Inflammatory macrophage (primary cell): ENCODE results near the gene C2orf92.
A peak's percentile ranks its signal among the peaks of the same experiment; 100 is the strongest.
"Not testable (repeated sequence)": the region's sequence is repeated elsewhere in the genome, so short reads cannot be mapped to it uniquely, and the experiment has no call there.

Experiments used
- DNase-seq, 2 donors: peaks; one replicate each; pipeline ENCODE4 v3.0.0-alpha.2; 2020 to 2022

Gene C2orf92

DNA sequence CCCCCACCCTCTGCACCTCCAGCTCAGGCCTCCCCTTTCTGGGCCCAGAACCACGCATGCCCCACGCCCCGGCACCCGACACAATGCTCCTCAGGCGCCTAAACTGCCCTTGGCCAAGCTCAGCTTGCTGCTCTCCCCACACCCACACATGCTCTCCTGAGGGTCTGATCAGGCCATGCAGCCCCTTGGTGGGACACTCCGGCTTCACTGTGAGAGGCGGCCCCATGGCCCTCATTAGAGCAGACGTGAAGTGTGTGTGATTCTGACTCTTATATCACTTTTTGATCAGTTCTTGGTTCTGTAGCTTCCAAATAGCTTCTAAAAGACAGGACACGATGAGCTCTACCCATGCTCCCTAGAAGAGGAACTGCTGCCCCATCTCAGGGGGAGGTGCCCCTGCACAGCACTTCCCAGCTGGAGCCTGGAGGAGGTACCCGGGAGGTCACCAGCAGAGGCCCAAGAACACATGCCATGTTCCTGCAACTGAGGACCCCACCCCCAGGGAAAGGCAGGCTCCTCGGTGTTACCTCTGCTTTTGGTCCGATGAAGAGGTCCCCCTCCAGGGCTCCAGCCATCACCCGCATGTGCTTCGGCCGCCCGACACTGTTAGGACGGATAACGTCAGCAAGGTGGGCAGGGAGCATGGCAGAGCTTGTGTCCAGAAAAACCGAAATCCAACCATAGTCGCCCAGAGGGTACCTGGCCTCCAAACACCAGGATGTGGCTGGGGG, 9.3 kb upstream of the C2orf92 start:
- peak; percentile 26 to 56 for DNase-seq

DNA sequence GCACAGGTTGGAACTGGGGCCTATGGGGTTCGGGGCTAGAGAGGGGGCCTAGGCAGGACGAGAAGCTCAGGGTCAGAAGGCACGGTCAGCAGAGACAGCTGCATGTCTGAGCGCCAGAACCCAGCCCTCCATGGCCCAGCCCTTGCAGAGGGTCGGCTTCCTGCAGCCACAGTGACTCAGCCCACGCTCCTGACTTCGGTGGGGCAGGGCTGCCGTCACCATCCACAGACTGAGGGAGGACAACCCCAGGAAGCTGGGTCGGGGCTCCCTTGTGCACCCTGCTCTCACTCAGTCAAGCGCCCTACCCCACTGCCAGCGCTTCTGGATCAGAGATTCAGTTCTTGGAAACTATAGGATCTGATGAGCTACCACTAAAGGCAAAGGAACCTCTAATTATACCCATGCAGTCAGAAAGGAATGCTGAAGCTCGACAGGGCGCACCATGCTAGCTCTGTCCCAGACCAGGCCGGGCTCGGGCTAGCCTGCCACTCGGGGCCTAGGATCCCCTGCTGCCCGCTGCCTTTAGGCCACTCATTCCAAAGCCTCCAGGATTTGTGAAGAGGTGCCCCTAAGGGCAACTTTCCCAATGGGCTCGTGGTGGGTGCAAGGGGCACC, 8.6 kb upstream of the C2orf92 start:
- DNase-seq = no peak

DNA sequence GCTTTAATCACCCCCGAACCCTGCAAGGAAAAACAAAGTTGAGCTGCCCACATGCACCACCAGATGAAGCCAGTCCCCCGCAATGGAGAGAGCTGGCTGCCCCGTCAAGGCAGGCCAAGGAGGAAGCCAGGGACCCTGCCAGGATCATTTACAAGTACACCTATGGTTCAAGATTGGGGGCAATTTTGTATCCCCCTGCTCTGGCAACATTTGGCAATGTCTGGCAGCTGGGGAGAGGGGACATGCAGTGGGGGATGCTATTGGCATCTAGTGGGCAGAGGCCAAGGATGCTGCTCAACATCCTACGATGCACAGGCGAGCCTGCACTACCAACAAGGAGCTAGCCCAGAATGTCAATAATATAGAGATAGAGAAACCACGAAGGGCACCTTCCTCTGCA, 7.6 kb upstream of the C2orf92 start:
- no peak for DNase-seq

DNA sequence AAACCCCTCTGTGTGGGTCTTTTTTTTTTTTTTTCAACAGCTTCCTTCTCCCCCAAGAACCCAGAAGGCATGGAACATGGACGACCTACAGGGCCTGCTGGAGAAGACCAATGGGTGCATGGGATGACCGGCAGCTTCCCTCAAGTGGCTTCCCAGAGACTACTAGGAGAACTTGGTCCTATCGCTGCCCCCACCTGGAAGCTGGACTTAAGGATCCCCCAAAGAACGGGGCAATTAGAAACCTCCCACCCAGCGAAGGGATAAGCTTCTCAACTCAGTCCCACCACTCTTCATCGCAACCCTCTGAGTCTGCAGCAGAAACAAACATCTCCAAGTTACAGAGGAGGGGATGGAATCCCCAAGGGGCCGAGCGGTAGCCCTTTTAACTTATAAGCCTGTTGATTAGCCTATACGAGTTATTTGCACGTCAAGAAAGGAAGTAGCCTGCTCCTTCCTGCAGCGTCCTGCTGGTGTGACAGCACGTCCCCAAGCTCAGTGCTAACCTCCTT, 7.1 kb upstream of the C2orf92 start:
- no peak for DNase-seq

DNA sequence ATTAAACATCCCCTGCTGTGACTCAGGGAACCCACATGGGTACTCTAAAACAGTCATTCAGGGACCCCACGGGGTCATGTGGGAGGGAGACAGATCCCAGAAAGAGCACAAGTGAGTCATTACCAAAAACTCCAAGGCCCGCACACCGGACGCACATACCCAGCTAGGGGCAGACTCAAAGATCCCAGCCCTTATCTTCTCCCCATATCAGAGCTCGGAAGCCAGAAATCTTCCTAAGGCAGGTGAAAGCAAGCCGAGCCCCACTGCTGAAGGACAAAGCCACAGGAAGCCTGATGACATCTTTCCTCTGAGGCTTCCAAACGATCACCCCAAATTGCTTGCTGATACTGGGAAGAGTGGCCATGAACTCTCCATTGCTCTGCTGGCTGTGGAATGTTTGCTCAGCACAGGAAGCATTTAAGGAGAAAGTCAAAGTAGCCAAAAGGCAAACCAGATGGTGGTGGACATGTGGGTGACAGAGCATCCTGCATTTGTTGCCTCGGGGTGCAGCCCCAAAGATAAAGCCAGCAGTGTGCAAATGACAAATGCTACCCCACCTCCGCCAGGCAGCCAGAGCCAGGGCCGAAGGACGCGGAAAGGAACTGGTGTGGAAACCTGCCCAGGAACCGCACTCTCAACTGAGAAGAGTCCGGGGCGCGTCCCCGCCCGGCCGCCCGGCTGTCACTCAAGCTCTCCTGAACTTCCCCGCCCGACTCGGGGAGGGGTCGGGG, 6.5 kb upstream of the C2orf92 start:
- peak; percentile 84 to 95 for DNase-seq

DNA sequence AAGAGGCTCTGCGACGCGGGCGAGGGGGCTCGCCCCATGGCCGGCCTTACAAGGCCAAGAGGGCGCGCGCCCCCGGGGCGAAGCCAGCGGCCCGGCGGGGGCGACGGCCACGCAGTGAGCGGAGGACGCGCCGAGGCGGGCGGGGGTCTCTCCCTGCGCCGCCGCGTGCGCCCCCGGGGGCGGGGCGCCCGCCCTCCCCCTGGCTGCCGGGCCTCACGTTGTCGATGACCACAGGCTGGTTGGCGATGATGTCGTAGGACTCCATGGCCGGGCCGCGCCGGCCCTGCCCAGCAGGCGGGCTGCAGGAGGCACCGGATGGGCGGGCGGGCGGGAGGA, 5.9 kb upstream of the C2orf92 start:
- no peak for DNase-seq

DNA sequence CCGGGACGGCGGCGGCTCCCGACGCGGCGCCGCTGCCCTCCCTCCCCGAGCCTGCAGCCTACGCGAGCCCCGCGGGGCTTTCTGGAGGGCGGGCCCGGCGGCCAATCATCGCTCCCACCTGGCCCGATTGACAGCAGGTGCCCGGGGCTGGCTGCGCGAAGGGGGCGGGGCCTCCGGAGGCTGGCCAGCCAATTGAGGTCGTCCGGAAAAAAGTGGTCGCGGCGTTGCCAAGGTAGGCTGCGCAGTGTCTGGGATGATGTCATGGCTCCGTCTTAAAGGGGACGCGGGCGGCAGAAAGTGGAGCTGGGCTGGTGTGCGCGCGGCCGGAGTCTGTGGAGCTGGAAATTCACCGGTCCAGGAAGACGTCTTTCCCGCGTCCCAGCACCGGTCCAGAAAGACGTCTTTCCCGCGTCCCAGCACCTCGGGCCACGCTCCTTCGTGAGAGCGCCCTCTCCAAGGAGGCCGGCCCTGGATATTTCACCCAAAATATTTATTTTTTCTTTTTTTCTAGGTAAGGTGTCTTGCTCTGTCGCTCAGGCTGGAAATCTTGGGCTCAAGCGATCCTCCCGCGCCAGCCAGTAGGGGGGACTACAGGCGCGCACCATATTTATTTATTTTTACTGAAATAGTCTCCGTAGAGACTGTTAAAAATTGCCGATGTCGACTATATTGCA, 5.4 kb upstream of the C2orf92 start, which contains the start of gene ACTR1B:
Gene ACTR1B (minus strand): TSS at position 83 of the 674 bp plus-strand sequence. CDS start 154 bp downstream, outside the sequence.
- DNase-seq = peak; percentile 97 to 99

DNA sequence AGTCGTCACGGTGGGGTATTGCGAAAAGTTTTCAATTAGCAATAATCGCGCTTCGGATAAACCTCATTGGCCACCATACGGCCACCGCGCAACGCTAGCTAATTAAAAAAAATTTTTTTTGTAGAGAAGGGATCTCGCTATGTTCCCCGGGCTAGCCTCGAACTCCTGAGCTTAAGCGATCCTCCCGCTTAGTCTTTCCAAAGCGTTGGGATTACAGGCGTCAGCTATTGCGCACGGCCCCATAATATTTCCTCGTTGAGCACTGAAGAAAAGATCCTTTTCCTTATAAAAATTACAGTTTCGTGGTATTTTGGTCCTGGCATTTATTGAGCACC, 4.9 kb upstream of the C2orf92 start:
- peak; percentile 37 to 52 for DNase-seq

DNA sequence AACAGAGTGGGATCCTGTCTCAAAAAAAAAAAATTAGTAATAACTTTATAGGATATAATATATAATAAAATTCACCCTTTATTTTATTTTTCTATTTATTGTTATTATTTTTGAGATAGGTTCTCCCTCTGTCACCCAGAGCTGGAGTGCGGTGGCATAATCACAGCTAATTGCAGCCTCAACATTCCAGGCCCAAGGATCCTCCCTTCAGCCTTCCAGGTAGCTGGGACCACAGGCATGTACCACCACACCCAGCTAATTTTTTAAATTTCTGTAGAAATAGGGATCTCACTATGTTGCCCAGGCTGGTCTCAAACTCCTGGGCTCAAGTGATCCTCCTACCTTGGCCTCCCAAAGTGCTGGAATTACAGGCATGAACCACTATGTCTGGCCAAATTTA, 958 bp downstream of the C2orf92 start:
- DNase-seq = no peak

DNA sequence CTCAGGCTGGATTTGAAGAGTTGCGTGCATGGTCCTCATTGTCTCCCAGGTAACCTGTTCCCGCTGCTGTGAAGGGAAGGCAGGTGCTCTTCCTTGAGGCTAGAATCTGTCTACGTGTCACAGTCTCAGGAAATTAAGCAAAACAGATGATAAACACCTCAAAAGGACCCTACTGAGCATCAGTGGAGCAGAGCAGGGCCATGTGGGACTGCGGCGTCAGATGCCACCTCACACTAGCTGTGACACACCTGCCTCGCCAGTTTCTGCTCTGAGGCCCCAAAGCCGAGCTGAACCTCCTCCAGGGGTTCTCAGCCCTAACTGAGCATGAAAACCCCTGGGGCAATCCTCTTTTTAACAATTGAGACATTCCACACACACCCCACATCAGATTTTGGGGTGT, 2.0 kb downstream of the C2orf92 start:
- DNase-seq = no peak

DNA sequence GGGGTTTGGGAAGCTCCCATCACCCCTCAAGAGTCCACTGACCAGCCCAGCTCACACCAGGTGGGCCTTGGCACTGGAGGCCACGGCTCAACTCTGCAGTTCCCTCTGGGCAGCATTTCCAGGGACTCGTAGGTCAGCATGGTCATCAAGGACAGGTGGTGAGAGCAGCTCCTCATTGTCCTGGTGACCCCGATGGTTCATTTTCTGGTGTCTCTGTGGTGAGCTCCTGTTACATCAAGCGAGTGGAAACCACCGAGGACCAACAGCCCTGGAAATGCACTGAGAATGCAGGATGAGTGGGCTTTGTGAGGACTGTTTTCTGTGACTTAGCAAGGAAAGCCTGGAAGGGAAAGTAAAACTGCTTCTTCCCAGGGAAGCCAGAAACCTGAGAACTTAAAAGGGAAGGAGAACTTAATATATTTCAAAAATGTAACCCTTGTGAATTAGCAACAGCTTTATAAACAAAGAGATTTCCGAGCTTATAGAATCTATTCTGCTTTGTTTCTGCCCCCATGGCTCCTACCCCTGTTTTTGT, 3.2 kb downstream of the C2orf92 start:
- DNase-seq = not testable (repeated sequence)

DNA sequence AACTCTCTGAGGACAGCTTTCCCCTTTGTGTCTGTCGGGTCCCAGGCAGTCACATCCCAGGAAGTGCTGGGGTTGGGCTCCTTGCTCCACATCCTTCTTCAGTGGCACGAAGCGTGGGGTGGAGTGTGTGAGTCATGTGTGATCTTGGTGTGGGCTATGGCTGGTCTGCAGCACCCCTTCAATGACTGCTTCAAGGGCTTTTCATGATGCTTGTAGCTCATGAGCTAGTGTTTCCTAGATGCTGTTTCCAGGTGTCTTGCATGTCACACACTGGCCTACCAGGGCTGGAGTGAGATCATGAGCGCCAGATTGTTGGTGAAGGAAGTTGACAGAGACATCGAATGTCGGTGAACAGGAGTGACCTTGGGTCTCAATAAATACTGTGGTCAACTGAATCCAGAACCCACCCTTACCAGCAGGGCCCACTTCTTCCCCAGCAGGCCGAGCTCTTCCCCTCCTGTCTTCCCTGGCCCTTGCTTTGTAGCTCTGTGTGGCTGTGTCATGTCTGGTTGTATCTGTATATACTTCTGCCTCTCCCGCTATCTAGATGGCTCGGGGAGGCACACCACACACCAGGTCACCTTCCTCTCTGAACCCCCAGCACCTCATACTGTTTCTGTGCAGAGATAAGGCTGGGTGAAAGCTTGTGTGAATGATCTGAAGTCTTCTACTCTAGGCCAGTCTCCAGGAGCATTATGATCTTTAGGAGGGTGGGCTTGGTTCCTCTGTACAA, 3.8 kb downstream of the C2orf92 start:
- peak; percentile 58 to 86 for DNase-seq

DNA sequence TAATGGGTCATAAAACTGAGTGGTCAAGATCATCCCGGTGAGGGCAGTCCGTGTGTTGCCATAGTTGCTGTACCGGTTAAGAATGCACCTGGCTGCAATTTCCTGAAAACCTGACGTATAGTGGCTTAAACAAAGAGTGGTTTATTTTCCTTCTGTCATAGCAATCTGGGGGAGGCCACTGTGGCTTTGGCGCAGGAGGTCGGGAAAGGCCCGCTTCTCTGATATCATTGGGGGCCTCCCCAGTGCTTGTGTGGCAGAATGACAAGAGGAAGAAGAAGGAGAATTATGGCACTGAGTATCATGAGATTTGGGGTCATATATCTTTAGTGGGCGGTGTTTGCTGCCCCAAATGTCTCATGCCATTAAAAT, 4.4 kb downstream of the C2orf92 start:
- DNase-seq = peak; percentile 43 to 70

DNA sequence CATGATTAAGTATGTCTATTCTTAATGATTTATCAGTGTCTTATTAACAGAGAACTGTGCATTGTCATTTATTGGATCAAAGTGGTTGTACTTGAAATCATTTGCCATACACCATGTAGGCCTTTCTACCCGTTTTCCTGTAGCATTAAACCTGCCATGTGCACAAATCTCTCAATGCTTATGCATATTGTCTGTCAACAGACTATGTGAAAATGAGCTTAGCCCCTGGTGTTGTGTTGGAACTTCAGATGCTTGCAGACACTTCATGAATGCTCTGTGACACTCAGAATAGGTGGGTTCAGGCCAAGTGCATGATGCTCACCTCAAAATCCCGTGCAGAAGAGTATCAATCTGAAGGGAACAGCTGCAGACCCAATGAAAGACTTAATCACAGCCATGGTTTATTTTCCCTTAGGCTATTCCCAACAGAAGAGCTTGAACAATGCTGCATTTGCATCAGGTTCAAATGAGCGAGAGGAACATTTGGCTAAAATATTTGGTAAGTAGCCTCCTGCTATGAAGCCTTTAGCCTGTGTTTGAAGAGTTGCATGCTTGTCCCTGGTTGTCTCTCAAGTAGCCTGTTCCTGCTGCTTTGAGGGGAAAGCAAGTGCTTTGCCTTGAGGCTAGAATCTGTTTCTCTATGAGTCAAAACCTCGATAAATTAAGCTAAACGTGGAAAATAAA, 6.1 kb downstream of the C2orf92 start:
- DNase-seq = no peak

DNA sequence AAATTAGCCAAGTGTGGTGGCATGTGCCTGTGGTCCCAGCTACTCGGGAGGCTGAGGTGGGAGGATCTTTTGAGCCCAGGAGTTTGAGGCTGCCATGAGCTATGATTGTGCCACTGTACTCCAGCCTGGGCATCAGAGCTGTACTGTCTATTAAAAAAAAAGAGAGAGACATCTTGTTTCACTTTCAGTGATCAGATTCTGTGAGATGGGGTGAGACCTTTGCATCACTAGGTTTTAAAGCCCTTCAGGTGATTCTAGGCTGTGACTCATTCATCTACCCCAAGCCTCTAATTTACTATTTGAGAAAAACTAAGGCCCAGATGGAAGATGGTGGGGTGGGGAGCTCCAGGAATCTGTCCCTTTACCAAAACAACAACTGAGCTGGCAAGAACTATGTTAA, 7.1 kb downstream of the C2orf92 start:
- DNase-seq = no peak

DNA sequence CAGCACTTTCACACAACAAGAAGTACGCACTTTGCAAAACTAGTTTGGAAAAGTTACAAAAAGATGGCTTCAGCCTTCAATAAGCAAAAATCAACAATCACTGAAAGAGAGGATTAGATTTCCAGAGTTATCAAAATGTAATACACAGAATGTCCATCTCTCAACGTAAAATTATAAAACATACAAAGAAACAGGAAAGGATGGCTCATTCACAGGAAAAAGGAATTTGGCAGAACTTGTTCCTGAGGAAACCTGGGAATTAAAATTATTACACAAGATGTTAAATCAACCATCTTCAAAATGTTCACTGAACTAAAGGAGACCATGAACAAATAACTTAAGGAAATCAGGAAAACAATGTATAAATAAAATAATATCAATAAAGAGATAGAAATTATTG, 8.0 kb downstream of the C2orf92 start:
- DNase-seq = no peak

DNA sequence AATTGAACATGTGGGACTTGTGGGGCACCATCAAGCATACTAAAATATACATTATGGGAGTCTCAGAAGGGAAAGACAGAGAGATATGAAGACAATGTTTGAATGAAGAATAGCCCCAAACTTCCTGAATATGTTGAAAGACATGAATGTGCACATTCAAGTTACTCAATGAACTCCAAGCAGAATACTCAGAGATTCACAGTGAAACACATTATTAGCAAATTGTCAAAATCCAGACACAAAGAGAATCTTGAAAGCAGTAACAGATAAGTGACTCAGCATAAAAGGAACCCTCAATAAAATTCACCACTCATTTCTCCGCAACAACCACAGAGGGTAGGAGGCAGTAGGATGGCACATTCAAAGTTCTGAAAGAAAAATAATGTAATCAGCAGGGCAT, 8.8 kb downstream of the C2orf92 start:
- peak; percentile 23 to 52 for DNase-seq

DNA sequence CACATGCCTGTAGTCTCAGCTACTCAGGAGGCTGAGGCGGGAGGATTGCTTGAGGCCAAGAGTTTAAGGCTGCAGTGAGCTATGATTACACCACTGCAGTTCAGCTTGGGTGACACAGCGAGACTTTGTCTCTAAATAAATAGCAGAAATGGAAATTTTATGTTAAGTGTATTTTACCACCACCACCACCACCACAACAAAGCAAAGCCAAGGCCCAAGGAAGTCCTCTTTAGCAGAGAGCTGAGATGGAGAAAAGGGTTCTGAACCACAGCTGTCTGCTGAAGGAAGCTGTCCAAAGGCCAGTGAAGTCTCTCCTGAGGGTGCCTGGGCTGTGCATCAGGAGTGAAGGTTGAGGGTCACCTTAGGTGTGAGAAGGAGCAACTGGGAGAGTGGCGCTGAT, 17.7 kb downstream of the C2orf92 start:
- not testable (repeated sequence) for DNase-seq

DNA sequence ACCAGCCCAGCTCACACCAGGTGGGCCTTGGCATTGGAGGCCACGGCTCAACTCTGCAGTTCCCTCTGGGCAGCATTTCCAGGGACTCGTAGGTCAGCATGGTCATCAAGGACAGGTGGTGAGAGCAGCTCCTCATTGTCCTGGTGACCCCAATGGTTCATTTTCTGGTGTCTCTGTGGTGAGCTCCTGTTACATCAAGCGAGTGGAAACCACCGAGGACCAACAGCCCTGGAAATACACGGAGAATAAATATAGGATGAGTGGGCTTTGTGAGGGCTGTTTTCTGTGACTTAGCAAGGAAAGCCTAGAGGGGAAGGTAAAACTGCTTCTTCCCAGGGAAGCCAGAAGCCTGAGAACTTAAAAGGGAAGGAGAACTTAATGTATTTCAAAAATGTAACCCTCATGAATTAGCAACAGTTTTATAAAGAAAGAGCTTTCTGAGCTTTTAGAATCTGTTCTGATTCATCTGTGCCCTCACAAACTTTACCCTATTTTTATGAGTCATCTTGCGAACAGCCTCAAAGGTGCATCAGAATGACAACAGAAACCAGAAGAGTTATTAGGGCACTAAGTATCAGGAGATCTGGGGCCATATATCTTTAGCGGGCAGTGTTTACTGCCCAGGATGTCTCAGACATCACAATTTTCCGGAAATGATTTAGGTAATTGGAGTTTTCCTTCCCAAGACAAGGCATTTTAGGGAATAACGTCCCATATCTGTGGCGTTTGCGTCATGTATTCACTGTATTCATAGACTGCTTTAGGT, 18.7 kb downstream of the C2orf92 start:
- DNase-seq = no peak

DNA sequence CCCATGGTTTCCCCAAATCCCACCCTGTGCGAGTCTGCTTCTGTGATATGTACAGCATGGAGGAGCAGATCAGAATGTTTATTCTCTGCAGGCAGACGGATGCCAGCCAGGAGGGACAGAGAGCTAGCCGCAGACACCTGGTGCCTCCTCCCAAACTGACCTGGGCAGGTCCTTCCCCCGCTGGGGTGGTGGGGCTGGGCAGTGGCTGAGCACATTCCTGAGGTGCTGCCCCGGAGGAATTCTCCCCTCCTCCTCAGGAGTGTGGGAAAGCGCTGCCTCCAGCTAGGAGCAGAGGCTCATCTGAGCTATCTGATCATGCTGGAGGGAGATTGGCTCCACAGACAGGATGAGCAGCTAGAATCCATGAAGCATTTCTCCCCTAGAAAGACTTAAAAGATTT, 21.7 kb downstream of the C2orf92 start:
- DNase-seq = no peak

DNA sequence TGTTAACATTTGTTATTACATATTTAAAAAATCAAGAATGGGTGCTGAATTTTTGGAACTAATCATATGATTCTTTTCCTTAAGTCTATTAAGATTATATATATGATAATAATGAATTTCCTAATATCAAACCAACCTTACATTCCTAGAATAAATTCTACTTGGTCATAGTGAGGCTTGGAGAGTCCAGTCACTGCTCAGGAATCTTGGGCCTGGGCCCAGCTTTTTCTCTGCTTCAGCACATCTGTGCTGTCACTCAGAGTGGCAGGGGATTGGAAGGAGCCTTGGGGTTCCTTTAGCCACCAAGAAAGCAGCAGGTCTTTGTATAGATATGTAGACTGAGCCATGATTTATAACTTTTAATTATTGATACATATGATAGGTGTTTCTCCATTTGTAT, 24.0 kb downstream of the C2orf92 start:
- DNase-seq = no peak
